ENCODE measurements around the gene LSS. TPM values are rescaled to one million over a fixed set of nuclear protein-coding genes. Genes with fewer than 3 reads are reported as not detected.
A peak's percentile ranks its signal among the peaks of the same experiment; 100 is the strongest.

The LSS gene
- total and polyA plus RNA-seq, 2 of the 8 experiments (the other 6 are each of a cell fraction or from before 2014, with no cell fraction given) = 96.1 to 123 TPM

GRCh38 chr21:46172863-46173528 lies 55.6 kb downstream of the LSS start:
- WGBS, 2 experiments (ENCODE audit: extremely low coverage in 1 of 2, insufficient coverage in 1 of 2, insufficient read length in 1 of 2, insufficient replicate concordance in 2 of 2, low coverage in 1 of 2, low lambda C conversion rate in 2 of 2, missing lambda C conversion rate in 1 of 2) = 87% methylated on average over 6 of the region's 6 CpGs; no CpG with 5 or more reads in 1 of the 2 experiments
- CTCF ChIA-PET (ENCODE audit: partially characterized antibody) = interaction anchor here (0.7 to 1.5 kb wide), 3 partner anchors 30 to 76 kb away, joined by 3 read pairs; no protein-coding TSS in a partner anchor

More at GRCh38 chr21:46172863-46173528, 55.6 kb downstream of the LSS start:
- H3K4ac ChIP-seq (replicated peaks; ENCODE audit: insufficient read length, low read depth, low read length) = no peak overlapping the region
- H3K14ac ChIP-seq (ENCODE audit: insufficient read length) = no peak overlapping the region
- TF ChIP-seq TAF1 (IDR thresholded peaks at IDR 0.05; ENCODE audit: low read depth, low read length) = no peak
- TF ChIP-seq JUN (IDR thresholded peaks at IDR 0.05; ENCODE audit: low read depth, low read length) = no peak
- no peak overlapping the region; a peak in 1 of 7 replicates for H3K9ac ChIP-seq (replicated peaks in 1 of 4; ENCODE audit: extremely low read depth in 1 of 4, low read depth in 3 of 4, low read length in 3 of 4)
- no peaks in the 10 kb centered on the region for H3K4me1 ChIP-seq (replicated peaks in 1 of 4; ENCODE audit: control insufficient read depth in 3 of 4, insufficient read depth in 4 of 4, low read length in 3 of 4)
- H2BK20ac ChIP-seq (ENCODE audit: low read length) = no peak overlapping the region
- H4K8ac ChIP-seq (ENCODE audit: extremely low read depth, insufficient read depth, low read length) = no peak overlapping the region
- POLR2A ChIA-PET (ENCODE audit: partially characterized antibody) = interaction anchor here (1.0 kb wide), 1 partner anchor 13 kb away, joined by 3 read pairs; no protein-coding TSS in a partner anchor
- no peak overlapping the region for H2BK15ac ChIP-seq (ENCODE audit: low read length)
- no peak for FAIRE-seq
- H4K5ac ChIP-seq (ENCODE audit: insufficient read length, low read depth, low read length) = no peak overlapping the region
- H3K27ac ChIP-seq (ENCODE audit: low read depth, low read length) = no peak overlapping the region
- no peaks in the 10 kb centered on the region for H3K27me3 ChIP-seq (replicated peaks in 1 of 4; ENCODE audit: control insufficient read depth in 3 of 4, extremely low read depth in 1 of 4, insufficient read depth in 3 of 4, low read length in 3 of 4)
- no peak overlapping the region for H3K56ac ChIP-seq (replicated peaks; ENCODE audit: insufficient read length, low read depth, low read length)
- H2BK12ac ChIP-seq (ENCODE audit: low read depth, low read length) = no peak overlapping the region
- no peak overlapping the region for H3K4me2 ChIP-seq (ENCODE audit: insufficient read depth in 1 of 2, low read depth in 2 of 2, low read length in 2 of 2)
- H3K23me2 ChIP-seq (ENCODE audit: low read depth, low read length) = no peaks in the 10 kb centered on the region
- H3K79me1 ChIP-seq (ENCODE audit: low read depth, low read length) = peaks cover 6% of the 10 kb centered on the region
- peaks cover 0 to 39% of the 10 kb centered on the region in 2 experiments; a peak in 2 of 4 replicates for H3K79me2 ChIP-seq (ENCODE audit: control insufficient read depth in 1 of 2, insufficient read depth in 2 of 2, low read length in 2 of 2)
- no peak overlapping the region for H3K18ac ChIP-seq (ENCODE audit: extremely low read depth, low read length)
- 0 out of 2 replicates have a peak overlapping the region, but pooled peaks have one; percentile 24 for H2AK5ac ChIP-seq (ENCODE audit: low read depth, low read length)
- H2BK120ac ChIP-seq (replicated peaks; ENCODE audit: low read depth, low read length) = no peak overlapping the region
- H3K23ac ChIP-seq (ENCODE audit: insufficient read length) = no peak overlapping the region
- no peak overlapping the region for H4K91ac ChIP-seq (replicated peaks; ENCODE audit: insufficient read length, low read length)
- H3K4me3 ChIP-seq (ENCODE audit: extremely low read depth in 1 of 4, insufficient read depth in 2 of 4, low read depth in 3 of 4, low read length in 4 of 4) = no peak overlapping the region
- DNase-seq (ENCODE audit: low read depth in 1 of 2, low spot score in 2 of 2) = no peak
- H2AFZ ChIP-seq (ENCODE audit: low read length) = no peak overlapping the region
- no peaks in the 10 kb centered on the region for H3K9me3 ChIP-seq (ENCODE audit: insufficient read depth in 2 of 2, low read depth in 1 of 2, low read length in 1 of 2)
- peaks cover 0 to 9% of the 10 kb centered on the region in 2 experiments for H4K20me1 ChIP-seq (replicated peaks in 1 of 2; ENCODE audit: control insufficient read depth in 1 of 2, insufficient read depth in 2 of 2, low read length in 2 of 2)
- no peak overlapping the region; the same call in 1 of the 2 replicates for H2BK5ac ChIP-seq (ENCODE audit: low read depth, low read length)
- H3K36me3 ChIP-seq (ENCODE audit: control insufficient read depth in 2 of 4, insufficient read depth in 4 of 4, low read length in 3 of 4) = no peaks in the 10 kb centered on the region; a peak in 1 of 8 replicates

Measured in H1 (cell line).